Prostate gland (tissue), 2 donors: ENCODE measurements around the gene LINC00237.

ENCODE experiments used
- POLR2A ChIP-seq: fragments of 450-650 bp; IDR thresholded peaks from one replicate; pipeline ENCODE4 v1.6.1; 2016; ENCODE audit warnings: antibody characterized with exemption, mild to moderate bottlenecking
- TF ChIP-seq, protein P1 (sequence below), 4 experiments: fragments of 200-600 bp in 2 of 4; fragments of 450-650 bp in 2 of 4; sonication (generic) in 2 of 4; IDR thresholded peaks; 1 replicate in 3 of 4; 2 replicates in 1 of 4; pipeline ENCODE4 v1.5.1; 2016 to 2019; ENCODE audit warnings: antibody characterized with exemption in 4 of 4, mild to moderate bottlenecking in 2 of 4, moderate library complexity in 2 of 4

GRCh38 chr20:21048841-21049273, 57.3 kb downstream of the LINC00237 start:
- TF ChIP-seq, protein P1, sequence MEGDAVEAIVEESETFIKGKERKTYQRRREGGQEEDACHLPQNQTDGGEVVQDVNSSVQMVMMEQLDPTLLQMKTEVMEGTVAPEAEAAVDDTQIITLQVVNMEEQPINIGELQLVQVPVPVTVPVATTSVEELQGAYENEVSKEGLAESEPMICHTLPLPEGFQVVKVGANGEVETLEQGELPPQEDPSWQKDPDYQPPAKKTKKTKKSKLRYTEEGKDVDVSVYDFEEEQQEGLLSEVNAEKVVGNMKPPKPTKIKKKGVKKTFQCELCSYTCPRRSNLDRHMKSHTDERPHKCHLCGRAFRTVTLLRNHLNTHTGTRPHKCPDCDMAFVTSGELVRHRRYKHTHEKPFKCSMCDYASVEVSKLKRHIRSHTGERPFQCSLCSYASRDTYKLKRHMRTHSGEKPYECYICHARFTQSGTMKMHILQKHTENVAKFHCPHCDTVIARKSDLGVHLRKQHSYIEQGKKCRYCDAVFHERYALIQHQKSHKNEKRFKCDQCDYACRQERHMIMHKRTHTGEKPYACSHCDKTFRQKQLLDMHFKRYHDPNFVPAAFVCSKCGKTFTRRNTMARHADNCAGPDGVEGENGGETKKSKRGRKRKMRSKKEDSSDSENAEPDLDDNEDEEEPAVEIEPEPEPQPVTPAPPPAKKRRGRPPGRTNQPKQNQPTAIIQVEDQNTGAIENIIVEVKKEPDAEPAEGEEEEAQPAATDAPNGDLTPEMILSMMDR (IDR thresholded peaks at IDR 0.05) = peak in 2 of 4 experiments; percentile 11 to 27
- TF ChIP-seq POLR2A = no peak
